NT2/D1 (cell line): ENCODE data around the gene PRXL2B.
"Not testable (repeated sequence)": the region's sequence is repeated elsewhere in the genome, so short reads cannot be mapped to it uniquely, and the experiment has no call there.

Source experiments
- YY1 ChIP-seq: IDR thresholded peaks from 2 replicates; pipeline ENCODE4 v1.6.1; 2011; ENCODE audit not compliant: insufficient read length, insufficient read depth
- ZNF274 ChIP-seq: IDR thresholded peaks from 2 replicates; pipeline ENCODE4 v1.6.1; 2011; ENCODE audit warnings: mild to moderate bottlenecking, low read depth, low read length

DNA sequence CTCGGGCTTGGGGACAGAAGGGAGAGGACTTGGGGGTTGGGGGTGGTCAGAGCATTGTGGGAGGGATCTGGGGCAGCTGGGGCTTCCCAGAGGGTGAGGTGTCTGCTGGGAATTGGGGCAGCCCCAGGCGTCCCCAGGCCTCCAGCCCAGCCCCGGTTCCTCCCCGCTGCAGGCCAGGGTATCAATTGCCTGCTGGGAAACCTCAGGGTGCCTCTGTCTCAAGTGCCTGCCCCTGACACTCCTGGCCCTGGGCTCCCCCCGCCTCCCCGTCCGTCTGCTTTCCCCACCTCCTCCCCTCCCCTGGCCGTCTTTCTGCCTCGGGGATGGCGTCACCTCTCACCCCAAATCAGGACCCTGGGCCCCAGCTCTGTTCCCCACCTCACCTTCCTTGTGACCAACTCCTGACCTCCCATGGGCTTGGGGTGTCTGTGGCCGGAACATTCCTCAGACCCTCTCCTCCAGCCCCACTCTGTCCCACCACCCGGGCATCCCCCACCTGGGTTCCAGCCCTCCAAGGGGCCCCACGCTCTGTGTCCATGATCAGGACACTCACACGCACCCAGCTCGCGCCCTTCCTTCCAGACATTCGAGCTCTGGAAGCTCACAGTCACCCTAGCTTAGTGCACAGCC is 18.3 kb upstream of the PRXL2B start:
- not testable (repeated sequence) for TF ChIP-seq YY1, ZNF274
